Measurements from ENCODE around the gene CCR4.
"Not testable (repeated sequence)": the region's sequence is repeated elsewhere in the genome, so short reads cannot be mapped to it uniquely, and the experiment has no call there.

The CCR4 gene

DNA sequence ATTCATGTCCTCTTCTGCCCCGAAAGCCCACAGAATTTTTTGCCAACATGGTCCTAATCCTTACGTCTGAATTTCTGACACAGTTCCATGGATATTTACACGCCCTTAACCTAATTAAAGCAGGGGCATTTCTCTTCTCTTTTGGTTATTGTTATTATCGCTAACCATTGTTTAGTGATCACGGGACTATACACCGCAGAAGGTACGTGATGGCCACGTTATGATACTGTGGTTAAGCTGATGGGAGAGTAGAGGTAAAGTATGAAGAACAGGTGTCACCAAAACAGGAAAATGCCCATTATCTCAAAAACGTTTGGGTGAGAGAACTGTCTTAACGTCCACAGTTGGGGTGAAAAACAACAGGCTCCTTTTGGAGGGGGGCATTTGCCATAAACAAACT is 26.4 kb downstream of the CCR4 start:
- no peak for DNase-seq

DNA sequence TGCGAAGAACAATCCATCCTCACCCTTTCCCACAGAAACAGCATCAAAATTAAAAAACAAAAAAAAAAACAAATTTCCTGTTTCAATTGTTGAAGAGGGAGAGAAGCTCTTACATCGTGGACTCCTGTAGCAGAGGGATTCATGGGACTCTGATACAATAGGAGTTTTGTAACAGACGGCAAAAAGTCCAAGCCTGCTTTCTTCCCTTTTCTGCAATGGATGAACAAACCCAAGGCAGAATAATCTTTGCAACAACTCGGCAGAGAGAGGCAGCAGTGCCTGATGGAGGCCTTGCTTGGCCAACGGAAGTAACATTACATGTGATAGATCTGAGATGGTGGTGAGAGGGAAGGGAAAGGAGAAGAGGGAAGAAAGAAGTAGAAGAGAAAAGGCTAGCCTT is 26.9 kb downstream of the CCR4 start:
- no peak for DNase-seq

DNA sequence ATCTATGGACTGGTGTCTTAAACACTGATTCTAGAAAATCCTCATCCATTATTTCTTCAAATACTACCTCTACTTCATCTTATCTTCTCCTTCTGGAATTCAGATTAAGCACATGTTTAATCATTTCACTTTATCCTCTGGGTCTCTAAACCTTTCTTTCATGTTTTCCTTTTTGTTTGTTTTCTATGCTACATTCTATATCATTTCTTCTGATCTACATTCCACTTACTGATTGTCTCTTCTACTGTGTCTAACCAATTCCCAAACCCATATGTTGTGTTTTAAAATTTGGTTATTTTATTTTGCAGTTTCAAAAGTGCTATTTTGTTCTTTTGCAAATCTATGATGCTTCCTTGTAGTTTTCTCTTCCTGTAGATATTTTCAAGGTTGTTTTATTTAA is 31.7 kb downstream of the CCR4 start:
- DNase-seq = no peak

DNA sequence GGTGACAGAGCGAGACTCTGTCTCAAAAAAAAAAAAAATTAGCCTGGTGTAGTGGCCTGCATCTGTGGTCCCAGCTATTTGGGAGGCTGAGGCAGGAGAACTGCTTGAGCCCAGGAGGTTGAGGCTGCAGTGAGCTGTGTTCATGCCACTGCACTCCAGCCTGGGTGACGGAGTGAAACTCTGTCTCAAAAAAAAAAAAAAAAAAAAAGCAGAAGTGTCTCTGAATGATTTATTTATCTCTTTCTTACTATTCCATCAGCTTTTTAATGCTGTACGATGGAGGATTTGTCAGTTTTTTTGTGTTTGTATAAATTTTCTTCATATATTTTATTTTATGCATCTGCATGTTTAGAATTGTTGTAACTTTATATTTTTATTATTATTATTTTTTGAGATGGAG is 33.5 kb downstream of the CCR4 start:
- not testable (repeated sequence) for DNase-seq

DNA sequence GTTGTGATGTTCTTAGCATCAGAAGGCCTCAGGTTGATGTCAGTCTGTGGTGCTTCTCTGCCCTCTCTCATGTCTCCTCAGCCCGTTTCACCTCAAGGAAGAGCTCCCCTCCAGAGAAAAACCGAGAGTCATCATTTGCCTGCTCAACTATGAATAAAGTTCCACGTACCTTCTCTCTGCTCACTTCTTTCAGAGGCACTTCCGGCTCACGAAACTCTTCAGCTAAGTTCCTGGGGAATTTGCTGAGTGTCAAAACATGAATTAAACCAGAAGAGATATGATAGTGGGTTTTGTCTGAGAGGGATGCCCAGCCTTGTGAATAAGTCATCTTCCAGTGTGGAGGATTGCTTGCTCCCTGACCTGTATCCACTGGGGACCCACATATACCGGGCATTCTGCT is 37.7 kb downstream of the CCR4 start:
- no peak for DNase-seq

DNA sequence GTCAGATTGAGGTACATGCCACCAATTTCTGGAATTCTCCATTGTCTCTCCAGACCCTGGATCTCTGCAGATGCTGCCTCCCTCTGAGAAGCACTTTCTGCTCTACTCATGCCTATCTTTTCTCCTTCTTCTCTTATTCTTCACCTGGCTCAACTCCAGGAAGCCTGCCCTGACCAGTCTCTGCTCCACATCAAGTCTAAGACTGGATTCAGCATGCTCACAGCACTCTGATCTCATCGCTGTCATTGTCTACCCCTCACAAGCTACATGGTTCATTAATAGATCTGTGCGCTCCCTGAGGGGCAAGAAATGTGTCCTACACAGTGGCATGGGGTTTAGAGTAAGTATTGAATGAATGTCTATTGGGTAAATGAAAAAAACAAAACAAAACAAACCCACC is 38.7 kb downstream of the CCR4 start:
- no peak for DNase-seq

DNA sequence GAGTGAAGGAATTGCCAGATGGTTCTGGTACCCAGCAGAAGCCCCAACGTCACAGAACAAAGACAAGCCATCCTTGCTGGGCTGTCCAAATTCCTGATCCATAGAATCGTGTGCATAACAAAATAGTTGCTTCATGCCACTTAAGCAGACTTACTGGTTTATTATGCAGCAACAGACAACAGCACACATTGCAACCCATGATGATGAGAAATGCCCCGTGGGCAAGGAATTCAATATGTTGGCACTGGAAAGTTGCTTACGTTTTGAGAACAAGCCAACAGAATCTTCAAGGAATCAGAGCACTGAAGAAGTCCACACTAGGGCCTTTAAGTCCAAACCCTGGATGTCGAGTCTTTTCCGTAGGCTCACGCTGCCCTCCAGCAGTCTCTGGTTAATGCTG is 40.3 kb downstream of the CCR4 start:
- DNase-seq = no peak

DNA sequence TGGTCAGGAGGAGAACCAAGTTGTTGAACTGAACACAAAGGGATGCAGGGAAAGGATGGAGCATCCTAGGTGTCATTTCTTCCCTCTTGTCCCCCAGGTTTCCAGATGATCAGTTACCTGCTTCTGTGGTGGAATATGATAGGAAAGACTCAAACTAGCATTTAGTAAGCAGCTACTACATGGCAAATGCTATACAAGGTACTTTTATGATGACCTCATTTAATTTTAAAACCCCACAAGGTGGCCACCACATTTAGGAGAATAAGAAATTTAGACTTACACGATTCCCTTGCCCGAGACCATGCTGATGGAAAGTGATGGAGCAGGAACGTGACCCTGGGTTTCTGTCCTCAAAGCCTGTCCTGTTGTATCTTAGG is 40.9 kb downstream of the CCR4 start:
- DNase-seq = no peak

DNA sequence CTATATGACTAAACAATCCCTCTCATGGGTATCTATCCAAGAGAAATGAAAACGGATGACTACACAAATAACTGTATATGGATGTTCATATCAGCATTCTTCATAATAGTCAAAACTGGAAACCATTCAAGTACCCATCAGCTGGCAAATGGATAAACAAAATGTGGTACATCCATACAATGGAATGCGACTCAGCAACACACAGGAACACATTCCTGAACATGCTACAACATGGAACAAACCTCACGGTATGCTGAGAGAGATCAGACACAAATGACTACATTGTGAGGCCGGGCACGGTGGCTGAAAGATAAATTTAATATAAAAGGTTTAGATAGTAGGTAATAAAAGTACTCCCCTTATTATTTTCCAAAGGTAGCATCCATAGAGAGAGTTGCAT is 42.6 kb downstream of the CCR4 start:
- DNase-seq = no peak

DNA sequence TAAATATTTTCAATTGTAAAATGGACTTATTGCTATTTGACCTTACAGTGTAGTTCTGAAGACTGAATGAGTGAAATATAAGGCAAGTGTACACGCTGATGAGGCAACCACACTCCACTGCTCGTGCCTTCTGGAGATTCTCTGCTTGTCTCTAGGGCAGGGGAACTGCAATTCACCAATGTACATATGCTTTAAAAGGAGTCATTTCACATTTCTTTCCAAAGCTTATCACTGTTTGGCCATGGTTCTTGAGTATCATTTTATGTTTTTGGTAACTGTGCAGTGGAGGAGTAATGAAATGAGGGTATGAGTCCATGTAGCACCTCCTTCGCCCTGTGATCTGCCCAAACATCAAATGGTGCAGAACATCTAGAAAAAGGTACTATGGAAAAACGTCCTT is 43.7 kb downstream of the CCR4 start:
- no peak for DNase-seq

DNA sequence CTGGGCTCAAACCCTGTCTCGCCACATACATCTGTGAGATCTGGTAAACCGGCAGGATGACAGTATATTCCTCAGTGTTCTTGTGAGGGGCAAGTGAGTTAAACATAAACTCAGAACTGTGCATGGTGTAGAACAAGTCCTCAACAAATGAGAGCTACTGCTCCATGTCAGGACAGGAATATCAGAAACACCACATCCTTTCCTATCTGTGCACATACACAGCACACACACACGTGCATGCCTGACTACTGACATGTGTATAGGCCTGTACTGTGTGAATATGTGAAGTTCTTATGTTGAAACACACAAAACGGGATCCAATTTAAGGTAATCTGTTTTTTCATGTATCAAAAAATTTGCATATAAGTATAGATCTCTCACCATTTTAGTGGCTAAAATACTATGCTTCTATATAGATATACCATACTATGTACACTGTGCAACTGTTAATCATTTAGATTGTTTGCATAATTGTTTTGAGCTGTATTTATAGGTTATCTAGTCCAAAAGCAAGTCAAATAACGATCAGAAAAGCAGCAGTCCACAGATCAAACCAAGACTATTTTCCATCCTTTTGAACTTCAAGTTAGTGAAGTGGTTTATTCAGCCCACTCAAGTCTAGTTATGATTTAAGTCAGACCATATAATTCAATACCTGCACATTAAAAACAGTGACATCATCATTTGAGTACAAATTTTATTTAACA is 44.8 kb downstream of the CCR4 start:
- no peak for DNase-seq

DNA sequence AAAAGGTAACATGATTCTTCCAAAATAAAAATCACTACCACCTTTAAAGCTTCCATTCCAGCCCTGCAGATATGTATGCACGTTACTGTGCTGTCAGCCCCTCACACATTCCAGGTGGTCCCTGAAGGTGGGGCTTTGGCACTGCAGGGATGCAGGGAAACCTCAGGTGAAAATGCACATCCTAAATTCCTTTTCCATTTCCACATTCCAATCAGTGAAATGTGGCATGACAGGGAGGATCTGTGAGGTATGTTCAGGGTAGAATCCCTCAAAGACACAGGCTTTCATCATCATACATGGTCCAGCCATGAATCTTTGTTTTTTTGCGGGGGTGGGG is 45.3 kb downstream of the CCR4 start:
- DNase-seq = no peak

DNA sequence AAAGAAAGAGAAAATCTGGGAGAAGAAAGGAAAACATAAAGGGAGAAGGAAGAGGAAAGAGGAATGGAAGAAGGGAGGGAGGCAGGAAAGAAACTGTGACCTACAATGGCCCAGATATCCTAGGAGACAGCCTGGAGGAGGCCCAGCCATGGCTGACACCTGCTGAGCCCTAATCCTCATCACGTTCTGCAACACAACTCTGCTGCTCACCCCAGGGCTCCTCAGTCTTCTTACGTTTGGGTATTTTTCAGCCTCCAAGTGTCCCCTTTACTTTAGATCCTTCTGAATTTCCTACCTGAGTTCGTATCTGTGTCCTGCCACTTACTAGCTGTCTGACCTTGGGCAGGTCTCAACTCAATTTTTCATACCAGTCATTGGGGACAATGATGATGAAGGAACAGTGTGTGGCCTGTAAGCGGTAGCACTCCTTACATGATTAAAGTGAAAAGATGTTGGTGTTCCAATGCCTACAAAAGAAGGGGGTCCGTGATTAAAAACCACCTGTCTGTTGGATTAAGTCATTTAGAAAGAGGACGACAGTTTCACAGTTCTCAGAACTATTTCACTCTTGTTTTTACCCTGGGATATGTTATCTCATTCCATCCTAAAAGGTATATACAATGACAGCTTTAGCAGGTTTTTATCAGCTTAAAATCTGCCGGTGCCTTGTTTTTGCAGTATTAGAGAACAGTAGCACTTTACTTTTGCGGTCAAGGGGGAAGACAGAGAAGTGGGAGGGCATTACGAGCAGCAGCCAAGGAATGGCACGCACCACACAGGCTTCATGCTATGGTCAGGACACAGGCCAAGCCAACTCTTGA is 47.4 kb downstream of the CCR4 start:
- no peak for DNase-seq

DNA sequence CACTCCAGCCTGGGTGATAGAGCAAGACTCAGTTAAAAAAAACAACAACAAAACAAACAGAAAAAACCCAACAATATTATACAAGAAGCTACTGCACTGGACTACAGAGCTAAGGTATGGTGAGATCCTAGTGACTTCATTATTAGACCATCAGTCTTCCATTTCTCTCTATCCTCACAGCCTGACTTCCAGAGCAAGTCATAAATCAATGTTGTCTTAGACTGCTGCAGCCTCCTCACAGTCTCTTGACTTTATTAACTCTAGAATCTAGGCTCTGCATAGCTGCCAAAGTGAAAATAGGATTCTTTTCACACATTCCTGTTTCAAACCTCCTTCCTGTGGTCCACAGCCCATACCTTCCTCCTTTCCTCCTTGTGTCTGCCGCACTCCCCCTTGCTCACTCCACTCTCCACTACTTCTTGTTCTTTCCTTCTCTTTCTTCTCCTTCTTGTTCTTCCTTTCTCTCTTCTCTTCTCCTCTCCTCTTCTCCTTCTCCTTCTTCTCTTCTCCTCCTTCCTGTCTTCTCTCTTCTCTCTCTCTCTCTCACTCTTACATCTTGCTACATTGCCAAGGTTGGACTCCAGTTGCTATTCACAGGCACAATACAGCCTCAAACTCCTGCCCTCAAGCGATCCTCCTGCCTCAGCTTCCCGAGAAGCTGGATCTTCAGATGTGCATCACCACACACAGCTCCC is 49.4 kb downstream of the CCR4 start:
- no peak for DNase-seq

DNA sequence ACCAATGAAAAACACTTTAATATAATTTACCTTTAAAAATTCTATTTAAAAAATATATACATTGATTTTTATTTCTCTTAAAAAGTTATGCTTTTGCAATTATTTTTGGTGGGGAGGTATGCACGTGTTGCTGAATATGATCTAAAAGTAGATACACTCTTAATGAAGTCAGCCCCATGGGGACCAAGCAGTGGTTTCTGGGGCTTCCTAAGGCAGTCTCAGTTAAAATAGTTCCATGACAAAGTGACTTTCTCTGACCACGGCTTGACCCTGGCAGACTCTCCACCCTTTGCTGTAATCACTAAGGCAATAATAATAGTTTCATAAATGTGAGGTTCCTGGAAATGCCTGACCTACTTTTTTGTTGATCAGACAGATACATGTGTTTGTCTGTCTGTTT is 50.4 kb downstream of the CCR4 start:
- no peak for DNase-seq

DNA sequence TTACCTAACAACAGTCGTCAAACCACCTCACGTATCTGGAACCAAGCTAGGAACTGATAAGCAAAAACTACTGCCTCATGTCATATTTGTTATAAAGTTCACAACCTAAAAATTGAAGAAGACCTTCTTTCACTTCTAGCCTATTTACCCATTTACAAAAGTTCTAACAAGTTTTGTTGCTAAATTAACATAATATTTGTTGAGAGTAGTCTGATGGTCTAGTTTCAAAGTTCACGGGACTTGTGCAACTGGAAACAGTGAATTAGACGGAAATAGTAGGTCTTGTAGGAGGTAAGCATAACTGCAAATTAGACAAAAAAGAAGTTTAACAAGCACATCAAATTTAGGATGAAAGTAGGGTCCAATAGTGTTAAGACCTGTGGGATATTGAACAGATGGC is 51.9 kb downstream of the CCR4 start:
- DNase-seq = no peak

DNA sequence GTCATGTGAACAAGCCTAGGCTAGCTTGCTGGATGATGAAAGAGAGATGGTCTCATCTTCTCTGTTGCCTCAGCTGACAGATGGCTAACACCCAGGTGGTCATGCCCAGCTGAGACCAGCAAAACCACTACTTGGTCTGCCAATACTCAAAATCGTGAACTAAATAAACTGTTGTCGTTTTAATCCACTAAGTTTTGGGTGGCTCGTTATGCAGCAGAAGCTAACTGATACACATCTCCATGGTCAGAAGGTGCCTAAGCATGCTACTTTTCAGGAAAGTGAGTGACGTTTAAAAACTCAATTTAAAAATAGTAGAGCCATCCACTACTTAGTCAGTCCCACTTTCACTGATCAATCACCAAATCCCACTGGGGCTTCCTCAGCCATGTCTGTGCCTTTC is 52.8 kb downstream of the CCR4 start:
- no peak for DNase-seq

DNA sequence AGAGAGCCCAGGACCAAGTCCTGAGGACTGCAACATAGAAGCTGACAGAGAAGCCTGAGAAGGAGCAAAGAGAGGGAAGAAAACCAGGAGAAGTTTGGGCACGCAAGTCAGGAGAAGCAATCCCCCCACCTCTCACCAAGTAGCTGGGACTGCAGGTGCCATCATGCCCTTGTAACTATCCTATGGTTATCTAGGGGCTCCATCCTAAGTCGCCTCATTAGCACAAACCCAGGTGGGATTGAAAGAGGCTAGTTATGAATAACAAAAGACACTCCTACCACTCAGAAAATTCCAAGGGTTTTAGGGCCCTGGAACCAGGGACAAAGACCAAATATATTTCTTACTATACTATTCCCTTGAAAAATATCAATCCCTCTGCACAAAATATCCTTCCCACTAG is 53.5 kb downstream of the CCR4 start:
- no peak for DNase-seq
